ENCODE measurements around the gene GPR12.
A peak's percentile ranks its signal among the peaks of the same experiment; 100 is the strongest.

Gene GPR12

DNA sequence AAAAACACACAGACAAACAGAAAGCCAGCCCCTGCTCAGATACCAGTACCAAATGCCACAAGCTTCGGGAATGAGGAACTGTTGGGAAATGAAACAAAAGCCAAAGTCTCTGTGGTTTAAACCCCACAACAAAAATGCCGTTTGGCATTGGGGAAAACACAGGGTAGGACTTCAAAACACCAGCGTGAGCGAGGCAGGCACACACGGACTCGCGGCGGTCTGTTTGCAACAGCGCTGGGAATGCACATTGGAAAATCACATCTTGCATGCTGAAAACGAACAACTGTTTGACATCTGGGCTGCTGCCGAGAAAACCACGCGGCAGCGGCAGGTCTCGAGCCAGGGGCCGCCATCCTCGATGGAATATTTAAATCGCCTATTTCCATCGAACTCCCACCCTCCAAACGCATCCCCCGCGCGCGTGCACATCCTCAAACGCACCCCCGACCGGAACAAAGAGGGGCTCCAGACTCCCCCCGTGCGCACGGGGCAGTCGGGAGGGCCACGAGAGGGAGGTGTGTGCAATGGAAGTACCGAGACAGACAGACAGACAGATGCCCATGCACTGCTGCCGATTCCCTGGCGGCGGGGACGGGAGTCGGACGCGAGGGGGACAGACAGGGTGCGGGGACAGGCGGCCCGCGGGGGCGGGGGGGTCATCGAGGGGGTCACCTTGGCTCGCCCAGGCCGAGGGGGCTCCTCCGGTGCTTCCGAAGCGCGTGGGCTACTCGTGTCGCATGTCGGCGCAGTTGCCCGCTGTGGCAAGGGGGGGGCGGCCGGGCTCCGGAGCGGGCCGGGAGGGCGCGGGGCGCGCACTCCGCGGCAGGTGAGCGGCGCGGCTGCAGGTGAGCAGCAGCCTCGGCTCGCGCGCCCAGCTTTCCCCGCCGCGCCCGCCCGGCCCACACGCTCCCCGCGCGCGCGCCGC is at the start of gene GPR12:
GPR12 (minus strand) TSS at position 880 of the 925 bp plus-strand sequence. CDS start 959 bp downstream, outside the sequence.
- DNase-seq: peak in 1 of 2 experiments; percentile 10

DNA sequence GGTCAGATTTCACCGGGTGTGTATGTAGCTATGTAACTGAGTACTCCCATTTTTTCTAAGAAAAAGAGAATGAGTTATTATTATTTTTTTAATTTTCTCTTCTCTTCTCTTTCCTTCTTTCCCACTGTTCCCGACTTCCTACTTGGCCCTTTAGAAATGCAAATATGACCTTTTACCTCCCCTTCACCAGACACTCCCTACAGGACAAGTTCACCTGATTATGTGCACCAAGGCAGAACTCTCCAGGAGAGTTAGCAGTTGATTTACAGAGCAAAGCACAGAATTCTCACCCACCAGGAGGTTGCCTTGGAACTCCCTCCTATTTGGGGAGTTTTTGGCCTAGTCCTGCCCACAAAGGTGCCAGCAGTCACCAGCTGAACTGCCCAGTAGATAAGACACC is 49.5 kb upstream of the GPR12 start:
- no peak for DNase-seq

GRCh38 chr13:26806891-26807290 is 46.3 kb upstream of the GPR12 start:
- no peak for DNase-seq

DNA sequence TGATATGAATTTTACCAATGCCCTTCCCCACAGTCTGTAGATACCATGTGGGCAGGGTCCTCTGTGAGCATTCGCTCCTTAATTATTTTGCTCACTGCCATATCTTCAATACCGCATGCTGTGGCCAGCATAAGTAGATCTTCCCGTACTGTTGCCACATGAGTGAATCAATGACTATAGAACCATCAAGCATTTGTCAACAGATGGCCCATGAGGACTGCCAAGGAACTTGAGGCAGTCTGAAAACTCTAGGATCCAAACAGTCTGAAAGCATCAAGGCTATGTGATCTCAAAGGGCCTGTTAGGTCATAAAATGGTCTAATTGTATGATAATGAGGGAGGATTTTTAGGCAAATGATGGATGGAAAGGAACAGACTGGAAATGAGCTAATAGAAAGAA is 27.4 kb upstream of the GPR12 start:
- peak; percentile 41 to 91 for DNase-seq

DNA sequence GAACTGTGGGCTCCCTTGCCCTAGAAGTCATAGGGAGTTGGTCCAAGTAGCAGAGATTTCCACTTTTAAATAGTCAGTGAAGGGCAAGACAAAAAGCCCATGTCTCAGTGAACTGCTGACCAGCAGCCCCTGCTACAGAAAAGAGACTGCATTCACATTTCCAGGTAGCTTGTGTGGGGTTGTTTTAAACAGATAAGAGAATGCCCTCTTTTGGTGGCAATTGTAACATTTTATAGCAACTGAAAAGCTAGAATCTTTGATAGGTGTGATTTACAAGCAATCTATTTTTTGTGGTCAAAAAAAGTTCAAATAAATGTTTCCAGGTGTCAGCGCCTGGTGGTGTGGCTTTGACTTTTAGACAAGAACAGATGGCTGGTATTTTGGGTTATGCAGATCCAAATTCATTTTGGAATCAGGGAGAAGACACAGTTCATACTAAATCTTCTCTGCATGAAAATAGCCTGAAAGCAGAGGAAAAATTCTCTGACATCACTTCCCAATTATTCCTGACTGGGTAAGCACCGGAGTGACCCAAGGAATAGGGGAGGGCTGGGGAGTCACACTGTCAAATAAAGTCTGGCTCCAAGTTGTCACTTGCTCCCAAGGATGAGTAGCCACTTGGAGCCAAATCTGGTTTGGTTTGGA is 26.2 kb upstream of the GPR12 start:
- DNase-seq: peak in 1 of 2 experiments; percentile 48

GRCh38 chr13:26785838-26786630 is 25.4 kb upstream of the GPR12 start:
- peak; percentile 26 to 81 for DNase-seq

DNA sequence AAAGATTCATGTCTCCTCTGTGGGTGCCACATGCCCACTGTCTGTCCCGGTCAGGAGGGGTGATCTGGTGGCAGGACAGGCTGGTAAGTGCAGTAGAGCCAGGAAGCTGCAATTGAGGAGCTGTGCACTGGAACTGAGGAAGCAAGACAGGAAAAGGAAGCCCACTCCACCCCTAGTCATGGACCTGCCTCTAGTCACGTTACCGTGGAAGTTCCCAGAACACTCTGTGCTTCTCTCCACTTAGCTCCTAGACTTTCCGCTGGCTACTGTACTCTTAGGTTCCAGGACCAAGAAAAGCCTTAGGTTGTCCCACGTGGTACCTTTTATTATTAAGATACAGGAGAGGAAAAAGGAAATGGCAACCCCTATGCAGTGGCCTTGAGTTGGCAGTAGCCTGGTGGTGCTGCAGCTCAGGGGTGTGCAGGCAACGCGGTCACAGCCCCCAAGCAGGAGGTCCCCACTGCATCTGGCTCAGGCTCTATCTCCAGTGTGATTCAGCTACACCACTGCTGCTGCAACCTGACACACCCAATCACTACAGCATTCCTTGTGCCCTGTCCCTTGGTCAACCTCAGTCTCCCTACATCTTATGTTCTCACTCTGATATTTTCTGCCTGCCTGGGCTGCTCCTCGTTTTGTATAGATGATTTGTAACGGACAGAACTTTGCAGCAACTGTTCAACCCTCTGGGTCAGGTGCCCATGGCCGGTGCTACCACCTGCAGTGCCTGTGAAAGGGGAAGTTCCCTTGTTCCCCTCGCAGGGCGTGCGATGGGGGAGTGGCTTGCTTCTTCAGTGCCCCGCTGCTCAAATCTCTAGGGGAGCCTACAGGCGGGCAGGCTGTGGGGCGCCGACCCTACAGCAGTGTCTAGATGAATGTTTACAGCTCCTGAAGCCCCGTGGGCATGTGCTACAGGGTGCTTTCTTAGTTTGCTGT is 24.4 kb upstream of the GPR12 start:
- DNase-seq: no peak

GRCh38 chr13:26780411-26780810 is 19.8 kb upstream of the GPR12 start:
- DNase-seq: no peak

GRCh38 chr13:26779321-26779720 is 18.7 kb upstream of the GPR12 start:
- no peak for DNase-seq

DNA sequence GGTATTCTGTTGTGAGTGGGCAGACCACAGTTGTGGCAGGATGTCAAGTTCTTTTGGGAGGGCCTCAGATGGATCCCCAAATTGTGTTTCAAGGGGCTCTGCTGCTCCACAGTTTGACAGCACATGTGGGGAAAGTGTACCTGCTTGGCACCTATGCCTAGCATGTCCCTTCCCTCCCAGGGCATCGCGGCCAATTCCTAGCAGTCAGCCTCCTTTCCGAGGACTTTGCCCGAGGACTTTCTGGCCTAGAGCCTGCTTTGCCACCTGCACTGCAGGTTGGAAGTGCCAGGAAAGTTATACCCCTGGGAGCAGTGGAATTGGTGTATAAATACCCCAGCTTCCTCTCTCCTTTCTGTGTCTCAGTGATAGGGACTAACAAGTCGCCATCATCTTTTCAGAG is 11.9 kb upstream of the GPR12 start:
- no peak for DNase-seq

GRCh38 chr13:26771796-26772195 is 11.2 kb upstream of the GPR12 start:
- no peak for DNase-seq

GRCh38 chr13:26762745-26763345 is 2.3 kb upstream of the GPR12 start:
- peak in 1 of 2 experiments; percentile 37 for DNase-seq

GRCh38 chr13:26760832-26761582 is 421 bp upstream of the GPR12 start:
- no peak for DNase-seq

GRCh38 chr13:26759249-26759906 is 1.2 kb downstream of the GPR12 start:
- no peak for DNase-seq

DNA sequence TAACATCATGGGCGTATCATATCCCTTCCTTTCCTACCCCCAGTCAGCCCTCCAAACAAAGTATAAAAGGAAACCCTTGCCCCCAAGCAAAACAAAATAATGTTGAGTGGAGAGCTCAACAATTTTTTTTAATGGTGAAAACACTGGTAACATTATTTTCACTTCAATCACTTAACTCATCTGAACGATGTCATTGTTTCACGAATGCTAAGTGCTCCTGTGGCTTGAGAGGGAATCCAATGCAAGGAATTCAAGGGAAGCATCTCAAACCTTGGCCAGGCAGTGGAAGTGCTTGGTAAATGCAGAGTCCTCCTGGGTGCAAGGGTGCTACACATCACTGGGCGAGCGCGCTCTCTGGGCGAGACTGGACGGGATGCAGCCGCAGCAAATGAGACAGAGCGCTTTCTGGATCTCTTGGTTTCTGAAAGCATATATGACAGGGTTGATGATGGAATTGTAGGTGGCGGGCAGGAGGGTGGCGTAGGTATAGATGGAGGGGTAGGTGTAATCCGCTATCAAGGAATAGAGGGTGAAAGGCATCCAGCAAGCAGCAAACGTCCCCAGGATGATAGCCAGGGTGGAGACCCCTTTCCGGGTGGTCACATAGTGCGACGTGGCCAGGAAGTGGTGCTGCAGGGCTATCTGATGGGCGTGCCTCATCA is 2.0 kb downstream of the GPR12 start:
- no peak for DNase-seq

GRCh38 chr13:26756961-26757360 is 3.6 kb downstream of the GPR12 start:
- DNase-seq: no peak

GRCh38 chr13:26752671-26753070 is 7.9 kb downstream of the GPR12 start:
- no peak for DNase-seq

- DNase-seq: no peak
Measured at GRCh38 chr13:26749905-26750304, 10.7 kb downstream of the GPR12 start.

GRCh38 chr13:26749285-26749684 is 11.3 kb downstream of the GPR12 start:
- DNase-seq: no peak

GRCh38 chr13:26747706-26748105 is 12.9 kb downstream of the GPR12 start:
- DNase-seq: peak; percentile 60 to 80
